GM23338 (cell line): ENCODE data around the gene PNPLA2. TPM values are rescaled to one million over a fixed set of nuclear protein-coding genes. Genes with fewer than 3 reads are reported as not detected.

Experiments
- ATAC-seq: fragments of 200-7000 bp; cut with Tn5 transposase; 3 replicates; pipeline ENCODE4 v1.9.1; 2020
- DNase-seq: peaks from one replicate; pipeline ENCODE4 v3.0.0-alpha.2; 2015; ENCODE audit warnings: low spot score
- H2AFZ ChIP-seq: fragments of 200-600 bp; sonication (generic); 2 replicates; pipeline ENCODE4 v1.8.0; 2016; ENCODE audit warnings: antibody characterized with exemption, mild to moderate bottlenecking, moderate library complexity
- H3F3A ChIP-seq: fragments of 200-600 bp; sonication (generic); replicated peaks from 2 replicates; pipeline ENCODE4 v1.8.0; 2017; ENCODE audit warnings: antibody characterized with exemption, mixed run types, low read depth
- H3K27ac ChIP-seq: fragments of 200-600 bp; sonication (generic); 2 replicates; pipeline ENCODE4 v1.6.1; 2016; ENCODE audit warnings: low read depth
- H3K27me3 ChIP-seq: fragments of 200-600 bp; sonication (generic); 2 replicates; pipeline ENCODE4 v1.8.0; 2016; ENCODE audit warnings: mild to moderate bottlenecking, mixed run types, moderate library complexity; ENCODE audit not compliant: insufficient read depth
- H3K36me3 ChIP-seq: fragments of 200-600 bp; sonication (generic); 2 replicates; pipeline ENCODE4 v1.8.0; 2016; ENCODE audit warnings: mild to moderate bottlenecking; ENCODE audit not compliant: insufficient read depth
- H3K4me1 ChIP-seq: fragments of 200-600 bp; sonication (generic); 2 replicates; pipeline ENCODE4 v1.8.0; 2016; ENCODE audit warnings: mild to moderate bottlenecking, moderate library complexity; ENCODE audit not compliant: insufficient read depth
- H3K4me2 ChIP-seq: fragments of 200-600 bp; sonication (generic); 2 replicates; pipeline ENCODE4 v1.7.1; 2017; ENCODE audit warnings: mixed run types
- H3K4me3 ChIP-seq: fragments of 200-600 bp; sonication (generic); 2 replicates; pipeline ENCODE4 v1.6.1; 2016; ENCODE audit warnings: mixed run types
- H3K79me2 ChIP-seq: fragments of 200-600 bp; sonication (generic); replicated peaks from 2 replicates; pipeline ENCODE4 v1.8.0; 2017; ENCODE audit warnings: mild to moderate bottlenecking; ENCODE audit not compliant: insufficient read depth
- H3K9me2 ChIP-seq: fragments of 200-600 bp; sonication (generic); 2 replicates; pipeline ENCODE4 v1.8.0; 2017; ENCODE audit not compliant: insufficient read depth
- H4K20me1 ChIP-seq: fragments of 200-600 bp; sonication (generic); replicated peaks from 2 replicates; pipeline ENCODE4 v1.8.0; 2017; ENCODE audit warnings: mild to moderate bottlenecking; ENCODE audit not compliant: insufficient read depth
- H3K27ac Mint-ChIP-seq: 2 replicates; pipeline ENCODE4 v1.8.0; 2020; ENCODE audit warnings: inconsistent platforms, mild to moderate bottlenecking, moderate library complexity, mixed read lengths
- H3K27me3 Mint-ChIP-seq: 3 replicates; pipeline ENCODE4 v1.8.0; 2022; ENCODE audit warnings: low read depth, mild to moderate bottlenecking, moderate library complexity, mixed read lengths, inconsistent platforms; ENCODE audit not compliant: insufficient read depth, poor library complexity
- H3K36me3 Mint-ChIP-seq: 3 replicates; pipeline ENCODE4 v1.8.0; 2021; ENCODE audit warnings: low read depth, mild to moderate bottlenecking, inconsistent platforms, moderate library complexity, mixed read lengths
- H3K4me1 Mint-ChIP-seq: 3 replicates; pipeline ENCODE4 v1.8.0; 2020; ENCODE audit warnings: mild to moderate bottlenecking, inconsistent platforms, mixed read lengths
- H3K4me3 Mint-ChIP-seq: 3 replicates; pipeline ENCODE4 v1.8.0; 2021; ENCODE audit warnings: moderate library complexity, mild to moderate bottlenecking, inconsistent platforms, mixed read lengths
- H3K9me3 Mint-ChIP-seq: 3 replicates; pipeline ENCODE4 v1.8.0; 2020; ENCODE audit warnings: moderate library complexity, mild to moderate bottlenecking, inconsistent platforms, mixed read lengths
- CTCF ChIP-seq, 2 experiments: fragments of 200-600 bp in 1 of 2; sonication (generic) in 1 of 2; conservative IDR thresholded peaks; 2 replicates each; pipeline versions ENCODE4 v1.5.1 to v1.6.1; 2016 to 2017; ENCODE audit warnings: antibody characterized with exemption in 2 of 2, low read depth in 2 of 2, mild to moderate bottlenecking in 2 of 2, moderate library complexity in 1 of 2
- EZH2 ChIP-seq: fragments of 200-600 bp; sonication (generic); IDR thresholded peaks from one replicate; pipeline ENCODE4 v1.8.0; 2017; ENCODE audit warnings: antibody characterized with exemption, mild to moderate bottlenecking, low read depth; ENCODE audit not compliant: unreplicated experiment
- EZH2phosphoT487 ChIP-seq: fragments of 200-600 bp; sonication (generic); IDR thresholded peaks from one replicate; pipeline ENCODE4 v1.8.1; 2018; ENCODE audit warnings: antibody characterized with exemption; ENCODE audit not compliant: unreplicated experiment
- NANOG ChIP-seq: IDR thresholded peaks from 2 replicates; pipeline ENCODE4 v1.6.1; 2016; ENCODE audit warnings: antibody characterized with exemption, borderline replicate concordance
- POLR2AphosphoS5 ChIP-seq: IDR thresholded peaks from 2 replicates; pipeline ENCODE4 v1.6.1; 2016; ENCODE audit warnings: antibody characterized with exemption, low read depth
- REST ChIP-seq: IDR thresholded peaks from one replicate; pipeline ENCODE4 v1.6.1; 2018; ENCODE audit warnings: antibody characterized with exemption; ENCODE audit not compliant: unreplicated experiment
- STAT1 ChIP-seq: IDR thresholded peaks from one replicate; pipeline ENCODE4 v1.6.1; 2016; ENCODE audit warnings: antibody characterized with exemption; ENCODE audit not compliant: unreplicated experiment
- ZNF114 ChIP-seq: fragments of 250-450 bp; sonication (Bioruptor Pico); IDR thresholded peaks from 2 replicates; pipeline ENCODE4 v1.5.0; 2020; ENCODE audit warnings: mild to moderate bottlenecking, moderate library complexity
- ZNF331 ChIP-seq: fragments of 250-450 bp; sonication (Bioruptor Pico); IDR thresholded peaks from 2 replicates; pipeline ENCODE4 v1.5.0; 2020; ENCODE audit warnings: low read depth, mild to moderate bottlenecking, moderate library complexity
- ZNF462 ChIP-seq: fragments of 250-450 bp; sonication (Bioruptor Pico); IDR thresholded peaks from 2 replicates; pipeline ENCODE4 v1.5.0; 2020; ENCODE audit warnings: mild to moderate bottlenecking, moderate library complexity
- polyA plus RNA-seq: library from polyadenylated mRNA; unstranded; fragments of >200 nt; fragmentation: Nextera tagmentation; extraction: Ambion mirVana; gene quantifications from 2 replicates; pipeline ENCODE4 v1.2.1, GENCODE V29; 2016
- total RNA-seq: library from RNA; depleted of rRNA; stranded (reverse); fragments of >200 nt; shearing (Covaris generic); gene quantifications from 2 replicates; pipeline ENCODE4 v1.2.3, GENCODE V29; 2014
- TF ChIP-seq, protein P1 (sequence below): IDR thresholded peaks from 2 replicates; pipeline ENCODE4 v1.6.1; 2016; ENCODE audit warnings: antibody characterized with exemption

PNPLA2 gene
- total and polyA plus RNA-seq, 2 experiments from 2014 or later, result 31.1 to 45.6 TPM

- DNase-seq (no peak), ATAC-seq (no peak)
- Mint-ChIP-seq H3K36me3 (peaks cover 7% of the 10 kb centered on the region; the same call in 1 of the 3 replicates), H3K9me3 (no peaks in the 10 kb centered on the region; the same call in 2 of the 3 replicates), H3K27ac (0 out of 2 replicates have a peak within 1 kb of the TSS, but pooled peaks have one; percentile 67), H3K4me3 (peak within 1 kb of the TSS; percentile 79), H3K27me3 (peaks cover 61% of the 10 kb centered on the region), H3K4me1 (peaks cover 42% of the 10 kb centered on the region)
- TF ChIP-seq REST (no peak), ZNF462 (CRISPR knock-in tag) (no peak), STAT1 (no peak), ZNF114 (no peak), NANOG (no peak), EZH2 (no peak), CTCF (conservative IDR thresholded peaks at IDR 0.05; ENCODE audit: low read depth in 2 of 2) (no peak), POLR2AphosphoS5 (no peak), EZH2phosphoT487 (no peak), ZNF331 (CRISPR knock-in tag) (no peak)
- TF ChIP-seq, protein P1, sequence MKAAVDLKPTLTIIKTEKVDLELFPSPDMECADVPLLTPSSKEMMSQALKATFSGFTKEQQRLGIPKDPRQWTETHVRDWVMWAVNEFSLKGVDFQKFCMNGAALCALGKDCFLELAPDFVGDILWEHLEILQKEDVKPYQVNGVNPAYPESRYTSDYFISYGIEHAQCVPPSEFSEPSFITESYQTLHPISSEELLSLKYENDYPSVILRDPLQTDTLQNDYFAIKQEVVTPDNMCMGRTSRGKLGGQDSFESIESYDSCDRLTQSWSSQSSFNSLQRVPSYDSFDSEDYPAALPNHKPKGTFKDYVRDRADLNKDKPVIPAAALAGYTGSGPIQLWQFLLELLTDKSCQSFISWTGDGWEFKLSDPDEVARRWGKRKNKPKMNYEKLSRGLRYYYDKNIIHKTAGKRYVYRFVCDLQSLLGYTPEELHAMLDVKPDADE, result no peak
- H4K20me1 ChIP-seq, result no peaks in the 10 kb centered on the region; the same call in 1 of the 2 replicates
- H3K9me2 ChIP-seq, result no peaks in the 10 kb centered on the region
- H3K36me3 ChIP-seq, result no peaks in the 10 kb centered on the region
- H3K4me2 ChIP-seq, result peak within 1 kb of the TSS; percentile 98
- H3F3A ChIP-seq, result peaks cover 24% of the 10 kb centered on the region
- no peaks in the 10 kb centered on the region for H3K79me2 ChIP-seq
- peaks cover 28% of the 10 kb centered on the region for H3K27me3 ChIP-seq
- peak within 1 kb of the TSS; percentile 96 for H2AFZ ChIP-seq
- peaks cover 26% of the 10 kb centered on the region for H3K4me1 ChIP-seq
- peak within 1 kb of the TSS; percentile 89 for H3K4me3 ChIP-seq
- peak within 1 kb of the TSS; percentile 90 for H3K27ac ChIP-seq
These were observed 9.1 kb downstream of the PNPLA2 start, which contains the start of gene CRACR2B for GRCh38 chr11:827897-828192. CRACR2B (plus strand) TSS chr11:827919; CDS start chr11:828608, 689 bp downstream.
